Endodermal cell (in vitro differentiated cells): Measurements from ENCODE around the gene MRPL14. TPM values are rescaled to one million over a fixed set of nuclear protein-coding genes. Genes with fewer than 3 reads are reported as not detected.

Source experiments
- DNase-seq: peaks from one replicate; pipeline ENCODE4 v3.0.0-alpha.2; 2017
- H3K27ac ChIP-seq: 2 replicates; pipeline ENCODE4 v1.5.1; 2013; ENCODE audit warnings: mild to moderate bottlenecking, low read depth, low read length, moderate library complexity
- H3K27me3 ChIP-seq: 2 replicates; pipeline ENCODE4 v1.6.1; 2013; ENCODE audit warnings: mild to moderate bottlenecking, low read length, moderate library complexity; ENCODE audit not compliant: insufficient read depth, control insufficient read depth, poor library complexity, severe bottlenecking
- H3K36me3 ChIP-seq: 2 replicates; pipeline ENCODE4 v1.7.0; 2013; ENCODE audit warnings: mild to moderate bottlenecking, low read length, moderate library complexity; ENCODE audit not compliant: control insufficient read depth, insufficient read depth
- H3K4me1 ChIP-seq: one replicate; pipeline ENCODE4 v1.7.0; 2013; ENCODE audit warnings: low read length; ENCODE audit not compliant: control insufficient read depth, insufficient read depth
- H3K4me3 ChIP-seq: 2 replicates; pipeline ENCODE4 v1.5.1; 2013; ENCODE audit warnings: mild to moderate bottlenecking, low read length, moderate library complexity
- H3K9ac ChIP-seq: 2 replicates; pipeline ENCODE4 v1.6.1; 2013; ENCODE audit warnings: mild to moderate bottlenecking, low read length, moderate library complexity; ENCODE audit not compliant: poor library complexity, severe bottlenecking; ENCODE audit errors: extremely low read depth
- H3K9me3 ChIP-seq: 2 replicates; pipeline ENCODE4 v1.6.1; 2013; ENCODE audit warnings: mild to moderate bottlenecking, low read length, moderate library complexity; ENCODE audit not compliant: control insufficient read depth
- H3K27ac Mint-ChIP-seq: 2 replicates; pipeline ENCODE4 v1.8.0; 2020; ENCODE audit warnings: mixed read lengths
- H3K27me3 Mint-ChIP-seq: 2 replicates; pipeline ENCODE4 v1.8.0; 2021; ENCODE audit warnings: mild to moderate bottlenecking, mixed read lengths; ENCODE audit not compliant: insufficient read depth
- H3K36me3 Mint-ChIP-seq: 2 replicates; pipeline ENCODE4 v1.8.0; 2020; ENCODE audit warnings: low read depth, mixed read lengths
- H3K4me1 Mint-ChIP-seq: 2 replicates; pipeline ENCODE4 v1.8.0; 2020; ENCODE audit warnings: mixed read lengths
- H3K4me3 Mint-ChIP-seq: 2 replicates; pipeline ENCODE4 v1.8.0; 2020; ENCODE audit warnings: mild to moderate bottlenecking, moderate library complexity, mixed read lengths
- H3K9me3 Mint-ChIP-seq: 2 replicates; pipeline ENCODE4 v1.8.0; 2020; ENCODE audit warnings: mild to moderate bottlenecking, mixed read lengths
- WGBS, 2 experiments: methylation state at CpG; one replicate each; pipeline versions ENCODE4 v1.1.5 to v1.1.7; 2013; ENCODE audit warnings: missing lambda C conversion rate in 2 of 2, mixed read lengths in 1 of 2; ENCODE audit not compliant: insufficient coverage in 1 of 2, insufficient read length in 1 of 2; 5-methylcytosine and 5-hydroxymethylcytosine counted together
- total RNA-seq, 2 donors: library from RNA; stranded (reverse); fragmentation: NEBNext Ultra II Directional in 1 of 2; extraction: Animal tissue kit (Norgen Biotek cat#: 25700) in 1 of 2; gene quantifications; 2 replicates in 1 of 2; 3 replicates in 1 of 2; pipeline ENCODE4 v1.2.1, GENCODE V29; 2021
- TF ChIP-seq, protein P1 (sequence below): fragments of 200-600 bp; sonication (generic); conservative IDR thresholded peaks from 2 replicates; pipeline ENCODE4 v1.5.0; 2021; ENCODE audit warnings: antibody characterized with exemption, mild to moderate bottlenecking

The MRPL14 gene
- total RNA-seq, 2 donors from 2014 or later: 66.5 to 69.6 TPM

DNA sequence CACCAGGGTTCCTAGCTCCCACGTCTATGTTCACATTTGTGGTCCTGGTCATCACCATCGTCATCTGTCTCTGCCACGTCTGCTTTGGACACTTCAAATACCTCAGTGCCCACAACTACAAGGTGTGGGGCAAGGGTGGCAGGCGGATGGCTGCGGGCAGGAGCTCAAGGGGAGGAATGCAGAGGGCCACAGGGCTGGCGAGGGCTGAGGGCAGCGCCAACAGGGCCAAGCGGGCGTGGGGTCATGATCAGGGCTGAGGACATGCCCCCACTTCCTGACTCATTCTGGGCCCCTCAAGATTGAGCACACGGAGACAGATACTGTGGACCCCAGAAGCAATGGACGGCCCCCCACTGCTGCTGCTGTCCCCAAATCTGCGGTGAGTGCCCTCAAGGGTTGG lies 26.8 kb upstream of the MRPL14 start:
- Mint-ChIP-seq H3K4me1 (peaks cover 17% of the 10 kb centered on the region), H3K27me3 (no peaks in the 10 kb centered on the region), H3K27ac (no peak overlapping the region), H3K36me3 (peaks cover 17% of the 10 kb centered on the region), H3K9me3 (no peaks in the 10 kb centered on the region), H3K4me3 (no peak overlapping the region)
- no peaks in the 10 kb centered on the region for H3K4me1 ChIP-seq
- H3K27ac ChIP-seq: no peak overlapping the region
- WGBS, 2 experiments: 94 to 96% methylated on average over 11 to 12 of the region's 12 CpGs
- H3K4me3 ChIP-seq: no peak overlapping the region
- peaks cover 9% of the 10 kb centered on the region for H3K36me3 ChIP-seq
- no peaks in the 10 kb centered on the region for H3K27me3 ChIP-seq
- TF ChIP-seq, protein P1, sequence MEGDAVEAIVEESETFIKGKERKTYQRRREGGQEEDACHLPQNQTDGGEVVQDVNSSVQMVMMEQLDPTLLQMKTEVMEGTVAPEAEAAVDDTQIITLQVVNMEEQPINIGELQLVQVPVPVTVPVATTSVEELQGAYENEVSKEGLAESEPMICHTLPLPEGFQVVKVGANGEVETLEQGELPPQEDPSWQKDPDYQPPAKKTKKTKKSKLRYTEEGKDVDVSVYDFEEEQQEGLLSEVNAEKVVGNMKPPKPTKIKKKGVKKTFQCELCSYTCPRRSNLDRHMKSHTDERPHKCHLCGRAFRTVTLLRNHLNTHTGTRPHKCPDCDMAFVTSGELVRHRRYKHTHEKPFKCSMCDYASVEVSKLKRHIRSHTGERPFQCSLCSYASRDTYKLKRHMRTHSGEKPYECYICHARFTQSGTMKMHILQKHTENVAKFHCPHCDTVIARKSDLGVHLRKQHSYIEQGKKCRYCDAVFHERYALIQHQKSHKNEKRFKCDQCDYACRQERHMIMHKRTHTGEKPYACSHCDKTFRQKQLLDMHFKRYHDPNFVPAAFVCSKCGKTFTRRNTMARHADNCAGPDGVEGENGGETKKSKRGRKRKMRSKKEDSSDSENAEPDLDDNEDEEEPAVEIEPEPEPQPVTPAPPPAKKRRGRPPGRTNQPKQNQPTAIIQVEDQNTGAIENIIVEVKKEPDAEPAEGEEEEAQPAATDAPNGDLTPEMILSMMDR: no peak
- H3K9me3 ChIP-seq: no peaks in the 10 kb centered on the region
- no peak for DNase-seq
- no peak overlapping the region for H3K9ac ChIP-seq

DNA sequence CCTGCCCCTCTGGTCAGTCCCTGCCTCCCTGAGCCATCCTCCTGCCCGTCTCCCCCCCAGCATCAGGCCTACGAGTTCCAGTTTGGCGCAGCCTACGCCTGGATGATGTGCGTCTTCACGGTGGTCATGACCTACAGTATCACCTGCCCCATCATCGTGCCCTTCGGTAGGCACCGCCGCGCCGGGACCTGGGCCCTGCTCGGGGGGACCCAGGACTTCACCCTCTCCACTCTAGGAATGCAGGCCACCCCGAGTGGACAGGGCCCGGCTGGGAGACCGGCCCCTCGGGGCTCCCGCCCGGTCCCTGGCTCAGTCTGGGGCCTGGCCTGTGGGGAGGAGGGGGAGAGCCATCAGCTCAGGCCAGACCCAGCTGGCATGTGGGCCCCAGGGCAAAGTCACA lies 25.3 kb upstream of the MRPL14 start:
- Mint-ChIP-seq H3K9me3 (no peaks in the 10 kb centered on the region), H3K27ac (no peak overlapping the region), H3K36me3 (peaks cover 25% of the 10 kb centered on the region), H3K4me3 (no peak overlapping the region), H3K27me3 (no peaks in the 10 kb centered on the region), H3K4me1 (peaks cover 17% of the 10 kb centered on the region)
- H3K9me3 ChIP-seq: no peaks in the 10 kb centered on the region
- no peak overlapping the region for H3K4me3 ChIP-seq
- H3K9ac ChIP-seq: no peak overlapping the region
- H3K4me1 ChIP-seq: no peaks in the 10 kb centered on the region
- DNase-seq: no peak
- H3K27me3 ChIP-seq: no peaks in the 10 kb centered on the region
- TF ChIP-seq, protein P1: no peak
- WGBS, 2 experiments: 97 to 100% methylated on average over 3 to 19 of the region's 19 CpGs
- no peak overlapping the region for H3K27ac ChIP-seq
- peaks cover 12% of the 10 kb centered on the region for H3K36me3 ChIP-seq

DNA sequence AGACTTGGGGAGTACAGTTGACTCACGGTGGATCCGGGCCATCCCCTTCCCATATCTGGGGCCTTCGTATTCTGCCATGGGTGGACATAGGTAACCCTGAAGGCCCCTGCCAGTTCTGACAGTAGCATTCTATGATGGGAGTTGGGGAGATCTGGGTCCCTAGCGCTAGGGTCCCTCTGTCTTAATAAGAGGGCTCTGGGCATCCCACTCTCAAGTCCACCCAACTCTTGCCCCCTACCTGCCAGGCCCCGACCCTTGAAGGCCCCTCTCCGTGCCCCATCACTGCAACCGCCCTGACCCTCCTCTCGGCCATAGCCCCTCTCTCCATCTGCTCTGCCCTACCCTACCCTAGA lies 24.8 kb upstream of the MRPL14 start:
- TF ChIP-seq, protein P1: no peak
- Histone ChIP-seq H3K9me3 (no peaks in the 10 kb centered on the region), H3K27ac (no peak overlapping the region), H3K27me3 (no peaks in the 10 kb centered on the region), H3K9ac (no peak overlapping the region), H3K4me3 (no peak overlapping the region), H3K36me3 (peaks cover 12% of the 10 kb centered on the region), H3K4me1 (no peaks in the 10 kb centered on the region)
- Mint-ChIP-seq H3K9me3 (no peaks in the 10 kb centered on the region), H3K4me3 (no peak overlapping the region), H3K27ac (no peak overlapping the region), H3K36me3 (peaks cover 25% of the 10 kb centered on the region), H3K27me3 (no peaks in the 10 kb centered on the region), H3K4me1 (peaks cover 16% of the 10 kb centered on the region)
- no peak for DNase-seq
- WGBS, 2 experiments: 62 to 85% methylated on average over 3 to 8 of the region's 8 CpGs
